B cell (primary cell): ENCODE results near the gene SLC7A5. TPM values are rescaled to one million over a fixed set of nuclear protein-coding genes. Genes with fewer than 3 reads are reported as not detected.

ENCODE experiments used
- ATAC-seq: fragments of 200-7000 bp; cut with Tn5 transposase; one replicate; pipeline ENCODE4 v1.10.0; 2021; ENCODE audit warnings: low read depth, mild to moderate bottlenecking, moderate number of reproducible peaks, moderate library complexity
- CTCF ChIA-PET: fragments of 350-600 bp; sonication (Branson Sonifier 250); formaldehyde crosslinking; loops from one replicate; lab custom pipeline; 2021; ENCODE audit warnings: antibody characterized with exemption, inconsistent platforms; lab: Charles Lee
- POLR2A ChIA-PET: fragments of 350-600 bp; sonication (Branson Sonifier 250); formaldehyde crosslinking; loops from one replicate; lab custom pipeline; 2021; ENCODE audit warnings: antibody characterized with exemption; lab: Charles Lee
- DNase-seq: peaks from one replicate; pipeline ENCODE4 v3.0.0; 2013
- H2AFZ ChIP-seq: 2 replicates; pipeline ENCODE4 v1.6.1; 2012; ENCODE audit warnings: mild to moderate bottlenecking, low read depth, low read length; ENCODE audit not compliant: insufficient read depth, poor library complexity, severe bottlenecking
- H3K27ac ChIP-seq, 2 donors: 1 replicate in 1 of 2; 2 replicates in 1 of 2; pipeline ENCODE4 v1.5.1; 2012 to 2013; ENCODE audit warnings: low read length in 2 of 2, mild to moderate bottlenecking in 2 of 2, moderate library complexity in 1 of 2
- H3K27me3 ChIP-seq, 4 experiments: fragments of 200-600 bp in 1 of 4; sonication (generic) in 1 of 4; replicated peaks in 1 of 4; 1 replicate in 2 of 4; 2 replicates in 2 of 4; pipeline versions ENCODE4 v1.6.1 to v1.7.0; 2013 to 2016; ENCODE audit warnings: low read length in 3 of 4, mild to moderate bottlenecking in 2 of 4, mixed read lengths in 1 of 4, moderate library complexity in 1 of 4; ENCODE audit not compliant: insufficient read depth in 4 of 4, control insufficient read depth in 3 of 4; ENCODE audit errors: control extremely low read depth in 1 of 4
- H3K36me3 ChIP-seq, 2 experiments: replicated peaks in 1 of 2; 1 replicate in 1 of 2; 2 replicates in 1 of 2; pipeline versions ENCODE4 v1.6.1 to v1.7.1; 2013; ENCODE audit warnings: low read length in 1 of 2; ENCODE audit not compliant: insufficient read depth in 2 of 2, control insufficient read depth in 1 of 2; ENCODE audit errors: control extremely low read depth in 1 of 2, extremely low read depth in 1 of 2
- H3K4me1 ChIP-seq, 2 donors: fragments of 200-600 bp in 1 of 2; sonication (generic) in 1 of 2; 1 replicate in 1 of 2; 2 replicates in 1 of 2; pipeline versions ENCODE4 v1.5.1 to v1.6.1; 2013 to 2017; ENCODE audit warnings: low read length in 2 of 2; ENCODE audit not compliant: control insufficient read depth in 2 of 2, insufficient read depth in 2 of 2
- H3K4me2 ChIP-seq: replicated peaks from 2 replicates; pipeline ENCODE3; 2012; ENCODE audit warnings: mild to moderate bottlenecking, low read depth, low read length; ENCODE audit not compliant: poor library complexity, severe bottlenecking
- H3K4me3 ChIP-seq, 5 experiments: fragments of 200-600 bp in 1 of 5; sonication (generic) in 1 of 5; 1 replicate in 3 of 5; 2 replicates in 2 of 5; pipeline versions ENCODE4 v1.5.1 to v1.7.0; 2011 to 2016; ENCODE audit warnings: low read length in 4 of 5, mild to moderate bottlenecking in 4 of 5, low read depth in 2 of 5, control low read depth in 1 of 5, moderate library complexity in 1 of 5; ENCODE audit not compliant: insufficient read depth in 1 of 5; ENCODE audit errors: control extremely low read depth in 1 of 5, extremely low read depth in 1 of 5
- H3K79me2 ChIP-seq: fragments of 200-600 bp; sonication (generic); one replicate; pipeline ENCODE4 v1.6.0; 2016; ENCODE audit warnings: low read length; ENCODE audit not compliant: control insufficient read depth, insufficient read depth
- H3K9ac ChIP-seq: fragments of 200-600 bp; sonication (generic); 2 replicates; pipeline ENCODE4 v1.6.1; 2017; ENCODE audit warnings: mild to moderate bottlenecking, low read length, moderate library complexity
- H3K9me3 ChIP-seq, 3 donors: one replicate each; pipeline versions ENCODE4 v1.6.1 to v1.7.1; 2013; ENCODE audit warnings: low read length in 2 of 3; ENCODE audit not compliant: control insufficient read depth in 2 of 3, insufficient read depth in 1 of 3; ENCODE audit errors: control extremely low read depth in 1 of 3
- H4K20me1 ChIP-seq: 2 replicates; pipeline ENCODE4 v1.6.0; 2012; ENCODE audit warnings: mild to moderate bottlenecking, low read length; ENCODE audit not compliant: insufficient read depth, control insufficient read depth, poor library complexity, severe bottlenecking
- H3K27ac Mint-ChIP-seq: one replicate; pipeline ENCODE4 v1.8.0; 2021; ENCODE audit warnings: mixed read lengths
- H3K27me3 Mint-ChIP-seq: one replicate; pipeline ENCODE4 v1.8.0; 2021; ENCODE audit warnings: mixed read lengths
- H3K4me1 Mint-ChIP-seq: one replicate; pipeline ENCODE4 v1.8.0; 2021; ENCODE audit warnings: mixed read lengths
- H3K4me3 Mint-ChIP-seq: one replicate; pipeline ENCODE4 v1.8.0; 2021; ENCODE audit warnings: mixed read lengths
- H3K9me3 Mint-ChIP-seq: one replicate; pipeline ENCODE4 v1.8.0; 2022; ENCODE audit warnings: mixed read lengths; ENCODE audit not compliant: insufficient read depth
- EZH2 ChIP-seq: IDR thresholded peaks from 2 replicates; pipeline ENCODE4 v1.6.1; 2012; ENCODE audit warnings: borderline replicate concordance, low read depth, mild to moderate bottlenecking, moderate library complexity, low read length; ENCODE audit not compliant: insufficient read depth, poor library complexity, severe bottlenecking
- WGBS: methylation state at CpG from one replicate; pipeline ENCODE4 v1.1.5; 2013; ENCODE audit warnings: missing lambda C conversion rate; ENCODE audit not compliant: insufficient coverage; 5-methylcytosine and 5-hydroxymethylcytosine counted together
- intact Hi-C: fragments of 100-400 bp; cut with micrococcal nuclease; formaldehyde crosslinking; loops from one replicate; pipeline ENCODE4 v1.10.0; 2022
- polyA plus RNA-seq: library from polyadenylated mRNA; depleted of rRNA; stranded (reverse); fragments of >200 nt; gene quantifications from 2 replicates; pipeline ENCODE4 v1.2.3, GENCODE V29; 2012
- total RNA-seq, 2 donors: library from RNA; stranded (reverse); fragments of 120-200 nt in 1 of 2; gene quantifications; 1 replicate in 1 of 2; 2 replicates in 1 of 2; pipeline versions ENCODE4 v1.2.3 to v1.2.4, GENCODE V29; 2013 to 2022
- TF ChIP-seq, protein P1 (sequence below): fragments of 200-600 bp; IDR thresholded peaks from one replicate; pipeline ENCODE4 v1.8.0; 2022; ENCODE audit warnings: antibody characterized with exemption, mild to moderate bottlenecking

SLC7A5 gene
- total and polyA plus RNA-seq, 2 donors (not counting 1 experiment from before 2014, with no cell fraction given), result 2.5 to 20.9 TPM

DNA sequence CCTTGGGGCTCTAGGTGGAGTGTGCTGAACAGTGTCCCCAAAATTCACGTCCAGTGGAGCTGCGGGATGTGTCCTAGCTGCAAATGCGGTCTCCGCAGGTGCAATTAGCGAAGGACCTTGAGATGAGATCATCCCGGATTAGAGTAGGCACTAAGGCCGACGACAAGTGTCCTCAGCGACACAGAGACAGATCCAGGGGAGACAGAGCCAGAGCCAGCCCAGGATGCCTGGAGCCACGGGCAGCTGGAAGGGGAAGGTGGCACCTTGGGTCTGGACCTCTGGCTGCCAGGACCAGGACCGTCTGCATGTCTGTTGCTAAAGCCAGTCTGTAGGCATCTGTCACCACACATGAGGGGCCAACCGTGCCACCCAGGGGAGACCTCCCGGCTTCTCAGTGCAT, 24.5 kb downstream of the SLC7A5 start:
- H3K4me1 ChIP-seq, result peaks cover 0 to 18% of the 10 kb centered on the region in 2 donors
- no peak overlapping the region for H3K9ac ChIP-seq
- Mint-ChIP-seq H3K27ac (no peak overlapping the region), H3K9me3 (no peaks in the 10 kb centered on the region), H3K4me1 (peaks cover 10% of the 10 kb centered on the region), H3K27me3 (no peaks in the 10 kb centered on the region), H3K4me3 (no peak overlapping the region)
- no peak overlapping the region for H3K27ac ChIP-seq
- no peak overlapping the region for H3K4me2 ChIP-seq
- H3K36me3 ChIP-seq, result peaks cover 0 to 5% of the 10 kb centered on the region in 2 experiments
- H3K9me3 ChIP-seq, result no peaks in the 10 kb centered on the region
- H3K79me2 ChIP-seq, result peaks cover 16% of the 10 kb centered on the region
- ATAC-seq (no peak), DNase-seq (no peak)
- intact Hi-C loops, result no loop called here
- TF ChIP-seq EZH2, result no peak
- TF ChIP-seq, protein P1, sequence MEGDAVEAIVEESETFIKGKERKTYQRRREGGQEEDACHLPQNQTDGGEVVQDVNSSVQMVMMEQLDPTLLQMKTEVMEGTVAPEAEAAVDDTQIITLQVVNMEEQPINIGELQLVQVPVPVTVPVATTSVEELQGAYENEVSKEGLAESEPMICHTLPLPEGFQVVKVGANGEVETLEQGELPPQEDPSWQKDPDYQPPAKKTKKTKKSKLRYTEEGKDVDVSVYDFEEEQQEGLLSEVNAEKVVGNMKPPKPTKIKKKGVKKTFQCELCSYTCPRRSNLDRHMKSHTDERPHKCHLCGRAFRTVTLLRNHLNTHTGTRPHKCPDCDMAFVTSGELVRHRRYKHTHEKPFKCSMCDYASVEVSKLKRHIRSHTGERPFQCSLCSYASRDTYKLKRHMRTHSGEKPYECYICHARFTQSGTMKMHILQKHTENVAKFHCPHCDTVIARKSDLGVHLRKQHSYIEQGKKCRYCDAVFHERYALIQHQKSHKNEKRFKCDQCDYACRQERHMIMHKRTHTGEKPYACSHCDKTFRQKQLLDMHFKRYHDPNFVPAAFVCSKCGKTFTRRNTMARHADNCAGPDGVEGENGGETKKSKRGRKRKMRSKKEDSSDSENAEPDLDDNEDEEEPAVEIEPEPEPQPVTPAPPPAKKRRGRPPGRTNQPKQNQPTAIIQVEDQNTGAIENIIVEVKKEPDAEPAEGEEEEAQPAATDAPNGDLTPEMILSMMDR, result no peak
- ChIA-PET POLR2A (no interaction called here), CTCF (no interaction called here)
- H2AFZ ChIP-seq, result no peak overlapping the region
- H4K20me1 ChIP-seq, result no peaks in the 10 kb centered on the region
- H3K4me3 ChIP-seq, result no peak overlapping the region
- 85% methylated on average over 13 of the region's 13 CpGs for WGBS
- no peaks in the 10 kb centered on the region for H3K27me3 ChIP-seq

GRCh38 chr16:87844120-87844733, 25.1 kb downstream of the SLC7A5 start:
- Histone ChIP-seq H3K9ac (no peak overlapping the region), H3K36me3 (peaks cover 0 to 11% of the 10 kb centered on the region in 2 experiments), H3K4me1 (peaks cover 0 to 18% of the 10 kb centered on the region in 2 donors), H3K4me2 (no peak overlapping the region), H2AFZ (no peak overlapping the region), H3K27me3 (no peaks in the 10 kb centered on the region), H3K27ac (no peak overlapping the region), H3K79me2 (peaks cover 16% of the 10 kb centered on the region), H3K4me3 (no peak overlapping the region), H4K20me1 (no peaks in the 10 kb centered on the region), H3K9me3 (no peaks in the 10 kb centered on the region)
- 90% methylated on average over 28 of the region's 30 CpGs for WGBS
- Mint-ChIP-seq H3K27me3 (no peaks in the 10 kb centered on the region), H3K4me1 (peaks cover 10% of the 10 kb centered on the region), H3K4me3 (no peak overlapping the region), H3K27ac (no peak overlapping the region), H3K9me3 (no peaks in the 10 kb centered on the region)
- ChIA-PET CTCF (no interaction called here), POLR2A (no interaction called here)
- DNase-seq, result no peak
- no peak for ATAC-seq
- no peak for TF ChIP-seq EZH2
- TF ChIP-seq, protein P1, result no peak
- intact Hi-C loops, result no loop called here
